Nephron (organoid): ENCODE results near the gene RPUSD2.
A peak's percentile ranks its signal among the peaks of the same experiment; 100 is the strongest.

ENCODE experiments used
- H3K27ac Mint-ChIP-seq, 3 experiments: 2 replicates each; pipeline ENCODE4 v1.8.0; 2020; ENCODE audit warnings: mixed read lengths in 3 of 3, mild to moderate bottlenecking in 2 of 3, moderate library complexity in 1 of 3
- H3K27me3 Mint-ChIP-seq: 2 replicates; pipeline ENCODE4 v1.8.0; 2021; ENCODE audit warnings: low read depth, mild to moderate bottlenecking, moderate library complexity, mixed read lengths
- H3K36me3 Mint-ChIP-seq: 2 replicates; pipeline ENCODE4 v1.8.0; 2020; ENCODE audit warnings: low read depth, mixed read lengths
- H3K4me1 Mint-ChIP-seq: 2 replicates; pipeline ENCODE4 v1.8.0; 2020; ENCODE audit warnings: mixed read lengths
- H3K4me3 Mint-ChIP-seq, 3 experiments: 2 replicates each; pipeline ENCODE4 v1.8.0; 2020; ENCODE audit warnings: mild to moderate bottlenecking in 3 of 3, mixed read lengths in 3 of 3, moderate library complexity in 2 of 3
- H3K9me3 Mint-ChIP-seq: 2 replicates; pipeline ENCODE4 v1.8.0; 2020; ENCODE audit warnings: mixed read lengths
- CTCF ChIP-seq, 3 experiments: fragments of 200-600 bp; sonication (generic); IDR thresholded peaks; one replicate each; pipeline ENCODE4 v1.5.0; 2021; ENCODE audit warnings: antibody characterized with exemption in 3 of 3; ENCODE audit not compliant: unreplicated experiment in 3 of 3

The RPUSD2 gene

GRCh38 chr15:40558952-40559742 lies 10.0 kb upstream of the RPUSD2 start:
- Mint-ChIP-seq H3K36me3 (peaks cover 51% of the 10 kb centered on the region), H3K27ac (no peak overlapping the region), H3K9me3 (no peaks in the 10 kb centered on the region)

GRCh38 chr15:40562691-40563090 lies 6.4 kb upstream of the RPUSD2 start:
- peaks cover 28% of the 10 kb centered on the region for H3K4me1 Mint-ChIP-seq
- no peak overlapping the region for H3K27ac Mint-ChIP-seq
- no peaks in the 10 kb centered on the region for H3K9me3 Mint-ChIP-seq
- no peaks in the 10 kb centered on the region for H3K27me3 Mint-ChIP-seq
- peaks cover 23% of the 10 kb centered on the region for H3K36me3 Mint-ChIP-seq
- TF ChIP-seq CTCF (IDR thresholded peaks at IDR 0.05; ENCODE audit: unreplicated experiment in 3 of 3) = no peak
- H3K4me3 Mint-ChIP-seq = peak overlapping the region; percentile 53 to 80 (median 73)

More at GRCh38 chr15:40558952-40559742, 10.0 kb upstream of the RPUSD2 start:
- H3K4me1 Mint-ChIP-seq = peaks cover 23% of the 10 kb centered on the region
- H3K27me3 Mint-ChIP-seq = no peaks in the 10 kb centered on the region
- no peak for TF ChIP-seq CTCF (IDR thresholded peaks at IDR 0.05; ENCODE audit: unreplicated experiment in 3 of 3)
- no peak overlapping the region for H3K4me3 Mint-ChIP-seq

GRCh38 chr15:40563426-40563825 lies 5.7 kb upstream of the RPUSD2 start:
- peak overlapping the region; percentile 75 to 89 (median 78) for H3K4me3 Mint-ChIP-seq
- peaks cover 18% of the 10 kb centered on the region for H3K36me3 Mint-ChIP-seq
- no peaks in the 10 kb centered on the region for H3K27me3 Mint-ChIP-seq
- H3K9me3 Mint-ChIP-seq = no peaks in the 10 kb centered on the region
- H3K27ac Mint-ChIP-seq = no peak overlapping the region
- no peak for TF ChIP-seq CTCF (IDR thresholded peaks at IDR 0.05; ENCODE audit: unreplicated experiment in 3 of 3)
- H3K4me1 Mint-ChIP-seq = peaks cover 29% of the 10 kb centered on the region

- peak within 1 kb of the TSS; percentile 86 to 89 (median 87) for H3K4me3 Mint-ChIP-seq
- H3K36me3 Mint-ChIP-seq = peaks cover 12% of the 10 kb centered on the region
- no peaks in the 10 kb centered on the region for H3K27me3 Mint-ChIP-seq
These were observed 4.3 kb upstream of the RPUSD2 start, which contains the start of gene CCDC32 for GRCh38 chr15:40564591-40565332. Gene CCDC32 (minus strand): TSS chr15:40565042. CDS start chr15:40563015, 2,027 bp downstream.

More at GRCh38 chr15:40564591-40565332, 4.3 kb upstream of the RPUSD2 start, which contains the start of gene CCDC32:
- Mint-ChIP-seq H3K4me1 (peaks cover 36% of the 10 kb centered on the region), H3K9me3 (no peaks in the 10 kb centered on the region), H3K27ac (peak within 1 kb of the TSS; percentile 54 to 91 (median 83))
- TF ChIP-seq CTCF (IDR thresholded peaks at IDR 0.05; ENCODE audit: unreplicated experiment in 3 of 3) = no peak
